IMR-90 (cell line): ENCODE data around the gene TMEM35A. TPM values are rescaled to one million over a fixed set of nuclear protein-coding genes. Genes with fewer than 3 reads are reported as not detected.
A peak's percentile ranks its signal among the peaks of the same experiment; 100 is the strongest.

Experiments
- ATAC-seq: fragments of 200-7000 bp; cut with Tn5 transposase; 2 replicates; pipeline ENCODE4 v1.9.1; 2020; ENCODE audit warnings: low read depth, mild to moderate bottlenecking, moderate library complexity
- Bru-seq: library from RNA; stranded (reverse); fragments of 400-500 nt; gene quantifications from one replicate; lab custom pipeline; 2021; lab: Mats Ljungman, UMichigan
- BruChase-seq, 2 experiments: library from RNA; stranded (reverse); fragments of 400-500 nt; gene quantifications; one replicate each; lab custom pipeline; 2021; lab: Mats Ljungman, UMichigan
- BruUV-seq: library from RNA; stranded (reverse); fragments of 400-500 nt; replicated peaks from 2 replicates; lab custom pipeline; 2021; lab: Mats Ljungman, UMichigan
- CTCF ChIA-PET: fragments of 300-600 bp; formaldehyde crosslinking; extraction: SDS; loops from one replicate; lab custom pipeline; 2021; ENCODE audit warnings: antibody characterized with exemption; lab: Yijun Ruan, JAX
- POLR2A ChIA-PET: fragments of 300-600 bp; sonication (Branson Sonifier 250); formaldehyde crosslinking; loops from one replicate; lab custom pipeline; 2022; ENCODE audit warnings: antibody characterized with exemption; ENCODE audit not compliant: unreplicated experiment; lab: Charles Lee
- DNase-seq: peaks from one replicate; pipeline ENCODE4 v3.0.0; 2013
- H2AFZ ChIP-seq: replicated peaks from 2 replicates; pipeline ENCODE3; 2013; ENCODE audit warnings: low read length, mild to moderate bottlenecking; ENCODE audit not compliant: poor library complexity
- H2AK5ac ChIP-seq: 2 replicates; pipeline ENCODE4 v1.6.1; 2013; ENCODE audit warnings: low read depth, low read length, inconsistent platforms
- H2AK9ac ChIP-seq: replicated peaks from 2 replicates; pipeline ENCODE3; 2013; ENCODE audit warnings: mild to moderate bottlenecking, low read depth, low read length, moderate library complexity; ENCODE audit not compliant: poor library complexity
- H2BK120ac ChIP-seq: 2 replicates; pipeline ENCODE4 v1.6.1; 2013; ENCODE audit warnings: low read depth, low read length, inconsistent platforms
- H2BK15ac ChIP-seq: 3 replicates; pipeline ENCODE4 v1.6.1; 2013; ENCODE audit warnings: low read depth, low read length, inconsistent platforms
- H2BK20ac ChIP-seq: 2 replicates; pipeline ENCODE4 v1.6.1; 2013; ENCODE audit warnings: low read depth, mild to moderate bottlenecking, inconsistent platforms, low read length, moderate library complexity
- H2BK5ac ChIP-seq: 2 replicates; pipeline ENCODE4 v1.6.1; 2013; ENCODE audit warnings: mild to moderate bottlenecking, low read depth, low read length, inconsistent platforms; ENCODE audit not compliant: poor library complexity, severe bottlenecking
- H3K14ac ChIP-seq: replicated peaks from 2 replicates; pipeline ENCODE4 v1.6.1; 2013; ENCODE audit warnings: low read depth, low read length, inconsistent platforms
- H3K18ac ChIP-seq: 2 replicates; pipeline ENCODE4 v1.6.1; 2013; ENCODE audit warnings: low read depth, low read length, control low read depth
- H3K23ac ChIP-seq: 2 replicates; pipeline ENCODE4 v1.6.1; 2013; ENCODE audit warnings: low read depth, low read length, inconsistent platforms
- H3K27ac ChIP-seq: 2 replicates; pipeline ENCODE4 v1.5.1; 2013; ENCODE audit warnings: mild to moderate bottlenecking, control low read depth, low read length; ENCODE audit not compliant: insufficient read depth
- H3K27me3 ChIP-seq: 2 replicates; pipeline ENCODE4 v1.6.1; 2013; ENCODE audit warnings: low read length; ENCODE audit not compliant: control insufficient read depth, insufficient read depth
- H3K36me3 ChIP-seq: 2 replicates; pipeline ENCODE4 v1.6.1; 2013; ENCODE audit warnings: low read length, mixed read lengths; ENCODE audit not compliant: control insufficient read depth, insufficient read depth
- H3K4ac ChIP-seq: 2 replicates; pipeline ENCODE4 v1.6.1; 2013; ENCODE audit warnings: low read depth, low read length, inconsistent platforms
- H3K4me1 ChIP-seq: 2 replicates; pipeline ENCODE4 v1.6.1; 2013; ENCODE audit warnings: low read length, mixed read lengths; ENCODE audit not compliant: control insufficient read depth, insufficient read depth
- H3K4me2 ChIP-seq: 2 replicates; pipeline ENCODE4 v1.6.1; 2013; ENCODE audit warnings: low read depth, mild to moderate bottlenecking, control low read depth, low read length, moderate library complexity
- H3K4me3 ChIP-seq: 2 replicates; pipeline ENCODE4 v1.5.1; 2013; ENCODE audit warnings: low read depth, mild to moderate bottlenecking, control low read depth, low read length, moderate library complexity; ENCODE audit not compliant: insufficient read depth
- H3K56ac ChIP-seq: 2 replicates; pipeline ENCODE4 v1.6.1; 2013; ENCODE audit warnings: low read length, inconsistent platforms; ENCODE audit not compliant: insufficient read depth; ENCODE audit errors: extremely low read depth
- H3K79me1 ChIP-seq, 2 experiments: 2 replicates each; pipeline ENCODE4 v1.6.1; 2013; ENCODE audit warnings: low read length in 2 of 2, inconsistent platforms in 1 of 2, low read depth in 1 of 2
- H3K9ac ChIP-seq: 2 replicates; pipeline ENCODE4 v1.6.1; 2013; ENCODE audit warnings: low read depth, low read length, control low read depth
- H3K9me1 ChIP-seq: 2 replicates; pipeline ENCODE4 v1.6.1; 2013; ENCODE audit warnings: low read length, inconsistent platforms; ENCODE audit not compliant: insufficient read depth
- H3K9me3 ChIP-seq: 2 replicates; pipeline ENCODE4 v1.6.1; 2013; ENCODE audit warnings: low read length; ENCODE audit not compliant: control insufficient read depth, insufficient read depth
- H4K20me1 ChIP-seq: 2 replicates; pipeline ENCODE4 v1.6.1; 2013; ENCODE audit warnings: low read length, inconsistent platforms; ENCODE audit not compliant: insufficient read depth
- H4K5ac ChIP-seq: 2 replicates; pipeline ENCODE4 v1.6.1; 2013; ENCODE audit warnings: mild to moderate bottlenecking, low read depth, low read length, control low read depth
- H4K8ac ChIP-seq, 2 experiments: 2 replicates each; pipeline ENCODE4 v1.6.1; 2013; ENCODE audit warnings: low read depth in 2 of 2, low read length in 2 of 2, control low read depth in 1 of 2, inconsistent platforms in 1 of 2
- H4K91ac ChIP-seq: 2 replicates; pipeline ENCODE4 v1.6.1; 2013; ENCODE audit warnings: low read depth, low read length, inconsistent platforms; ENCODE audit not compliant: insufficient read depth
- FOS ChIP-seq: fragments of 150-350 bp; IDR thresholded peaks from 2 replicates; pipeline ENCODE4 v1.6.1; 2016; ENCODE audit warnings: low read depth, low read length
- MAFK ChIP-seq: IDR thresholded peaks from 2 replicates; pipeline ENCODE4 v1.6.1; 2012; ENCODE audit warnings: low read depth, low read length, improper control_type of control experiment
- MAZ ChIP-seq: IDR thresholded peaks from 2 replicates; pipeline ENCODE4 v1.6.1; 2012; ENCODE audit warnings: low read depth, mild to moderate bottlenecking, low read length, improper control_type of control experiment, moderate library complexity, borderline replicate concordance
- NFE2L2 ChIP-seq: fragments of 150-350 bp; IDR thresholded peaks from 2 replicates; pipeline ENCODE4 v1.6.1; 2016; ENCODE audit warnings: low read depth, mild to moderate bottlenecking, low read length
- WGBS, 2 experiments: methylation state at CpG; one replicate each; pipeline versions ENCODE4 v1.1.5 to v1.1.7; 2013; ENCODE audit warnings: missing lambda C conversion rate in 2 of 2; ENCODE audit not compliant: insufficient read length in 1 of 2; ENCODE audit errors: extremely low coverage in 2 of 2; 5-methylcytosine and 5-hydroxymethylcytosine counted together
- dilution Hi-C: fragments of 300-500 bp; cut with HindIII; formaldehyde crosslinking; loops from one replicate; pipeline ENCODE4 v1.14.3; 2018; ENCODE audit warnings: low sequenced_read_pairs; ENCODE audit not compliant: unreplicated experiment
- in situ Hi-C: fragments of 300-500 bp; cut with MboI; formaldehyde crosslinking; loops from 3 replicates; pipeline ENCODE4 v1.14.3; 2019; ENCODE audit warnings: low sequenced_read_pairs, inconsistent platforms, mixed read lengths
- intact Hi-C: fragments of 100-400 bp; cut with micrococcal nuclease; formaldehyde crosslinking; loops from 2 replicates; pipeline ENCODE4 v1.10.0; 2022
- long read RNA-seq: library from polyadenylated mRNA; unstranded; transcript quantifications from one replicate; pipeline ENCODE4 v2.0.0, GENCODE V29; 2021; ENCODE audit not compliant: unreplicated experiment
- polyA plus RNA-seq, 3 experiments: library from polyadenylated mRNA; depleted of rRNA; stranded (reverse); fragments of >200 nt; gene quantifications; 2 replicates each; pipeline ENCODE4 v1.2.3, GENCODE V29; 2012; ENCODE audit warnings: low replicate concordance in 1 of 3
- total RNA-seq: library from RNA; depleted of rRNA; stranded (reverse); fragments of >200 nt; gene quantifications from 2 replicates; pipeline ENCODE4 v1.2.3, GENCODE V29; 2012; rRNA removed
- TF ChIP-seq, protein P1 (sequence below): fragments of 150-350 bp; IDR thresholded peaks from 2 replicates; pipeline ENCODE4 v1.6.1; 2017; ENCODE audit warnings: mild to moderate bottlenecking, antibody characterized with exemption, low read length, low read depth

Gene TMEM35A, protein sequence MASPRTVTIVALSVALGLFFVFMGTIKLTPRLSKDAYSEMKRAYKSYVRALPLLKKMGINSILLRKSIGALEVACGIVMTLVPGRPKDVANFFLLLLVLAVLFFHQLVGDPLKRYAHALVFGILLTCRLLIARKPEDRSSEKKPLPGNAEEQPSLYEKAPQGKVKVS
- 11.3 and 12.8 TPM in 2 replicates for total RNA-seq
- polyA plus RNA-seq (2012; rRNA removed) = 13.7 and 14.2 TPM in 2 replicates
- 8.2 and 9.7 TPM in 2 replicates for polyA plus RNA-seq (2012; cell fraction: cytosol; rRNA removed)
- polyA plus RNA-seq (2012; cell fraction: nucleus; rRNA removed; ENCODE audit: low replicate concordance) = 1.8 and 5.4 TPM in 2 replicates
- percentile 38 among the genes with signal in this experiment for Bru-seq, nascent RNA
- BruChase-seq, experiment 1, labeled RNA remaining after a 6-hour chase = percentile 50 among the genes with signal in this experiment
- BruChase-seq, experiment 2, labeled RNA remaining after a 2-hour chase = percentile 40 among the genes with signal in this experiment
- long read RNA-seq, transcript TMEM35A-201 (2 exons, 2,195 nt) = major isoform, 9 of 13 reads
- long read RNA-seq, partial matches to known transcripts = 3 of 13 reads
- long read RNA-seq, other reads (novel, unspliced or antisense) = 1 of 13 reads

GRCh38 chrX:101078716-101079598, at the start of gene TMEM35A:
TMEM35A (plus strand) TSS chrX:101078879; CDS start chrX:101079003, 124 bp downstream.
- H3K14ac ChIP-seq = peak within 1 kb of the TSS; percentile 62; the same call in 1 of the 2 replicates
- peak; percentile 51 for DNase-seq
- no peak within 1 kb of the TSS for H3K56ac ChIP-seq
- peak within 1 kb of the TSS; percentile 37 for H3K18ac ChIP-seq
- dilution Hi-C loops (no loop called here), intact Hi-C loops (loop anchor here (10.0 kb wide), 1 partner anchor 206 kb away; no protein-coding TSS in a partner anchor), in situ Hi-C loops (no loop called here)
- no peaks in the 10 kb centered on the region for H3K36me3 ChIP-seq
- 0 out of 2 replicates have a peak, but pooled peaks cover 2% of the 10 kb centered on the region for H3K9me1 ChIP-seq
- peak within 1 kb of the TSS; percentile 56; the same call in 1 of the 2 replicates for H3K9ac ChIP-seq
- peak within 1 kb of the TSS; percentile 72 for H3K4me3 ChIP-seq
- H3K4me1 ChIP-seq = no peaks in the 10 kb centered on the region
- TF ChIP-seq, protein P1, sequence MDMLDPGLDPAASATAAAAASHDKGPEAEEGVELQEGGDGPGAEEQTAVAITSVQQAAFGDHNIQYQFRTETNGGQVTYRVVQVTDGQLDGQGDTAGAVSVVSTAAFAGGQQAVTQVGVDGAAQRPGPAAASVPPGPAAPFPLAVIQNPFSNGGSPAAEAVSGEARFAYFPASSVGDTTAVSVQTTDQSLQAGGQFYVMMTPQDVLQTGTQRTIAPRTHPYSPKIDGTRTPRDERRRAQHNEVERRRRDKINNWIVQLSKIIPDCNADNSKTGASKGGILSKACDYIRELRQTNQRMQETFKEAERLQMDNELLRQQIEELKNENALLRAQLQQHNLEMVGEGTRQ = no peak
- TF ChIP-seq MAZ (no peak), NFE2L2 (no peak), FOS (no peak), MAFK (no peak)
- peak; percentile 80 for ATAC-seq
- H2BK120ac ChIP-seq = no peak within 1 kb of the TSS
- peak within 1 kb of the TSS; percentile 81 for H2AFZ ChIP-seq
- H3K27me3 ChIP-seq = no peaks in the 10 kb centered on the region
- no peak within 1 kb of the TSS; a peak in 1 of 4 replicates for H4K8ac ChIP-seq
- no TSS peak for BruUV-seq
- peak within 1 kb of the TSS; percentile 36; the same call in 1 of the 2 replicates for H3K27ac ChIP-seq
- H3K79me1 ChIP-seq = no peaks in the 10 kb centered on the region; a peak in 1 of 4 replicates
- no peaks in the 10 kb centered on the region for H3K9me3 ChIP-seq
- WGBS, 2 experiments = no CpG with 5 or more reads among the region's 23 CpGs
- peak within 1 kb of the TSS; percentile 67 for H2AK9ac ChIP-seq
- no peaks in the 10 kb centered on the region; the same call in 1 of the 2 replicates for H4K20me1 ChIP-seq
- CTCF ChIA-PET = no interaction called here
- peak within 1 kb of the TSS; percentile 83 for H3K4me2 ChIP-seq
- H3K4ac ChIP-seq = peak within 1 kb of the TSS; percentile 67; the same call in 1 of the 2 replicates
- 0 out of 2 replicates have a peak within 1 kb of the TSS, but pooled peaks have one; percentile 16 for H4K5ac ChIP-seq
- POLR2A ChIA-PET = no interaction called here
- H3K23ac ChIP-seq = no peak within 1 kb of the TSS
- H2BK15ac ChIP-seq = no peak within 1 kb of the TSS
- H2BK20ac ChIP-seq = peak within 1 kb of the TSS; percentile 54
- peak within 1 kb of the TSS; percentile 3; the same call in 1 of the 2 replicates for H4K91ac ChIP-seq
- H2AK5ac ChIP-seq = peak within 1 kb of the TSS; percentile 28; the same call in 1 of the 2 replicates
- H2BK5ac ChIP-seq = no peak within 1 kb of the TSS
